Ovary (tissue), 3 donors: ENCODE data around the gene UCK2.

ENCODE experiments used
- POLR2A ChIP-seq: fragments of 450-650 bp; IDR thresholded peaks from one replicate; pipeline ENCODE4 v1.6.1; 2017; ENCODE audit warnings: antibody characterized with exemption, mild to moderate bottlenecking, moderate library complexity
- TF ChIP-seq, protein P1 (sequence below), 3 donors: fragments of 450-650 bp in 2 of 3; fragments of 200-600 bp in 1 of 3; IDR thresholded peaks; one replicate each; pipeline versions ENCODE4 v1.5.1 to v1.8.0; 2016 to 2022; ENCODE audit warnings: antibody characterized with exemption in 3 of 3, mild to moderate bottlenecking in 1 of 3
- donor health status: DM: no; HTN: no; CAD: no.

DNA sequence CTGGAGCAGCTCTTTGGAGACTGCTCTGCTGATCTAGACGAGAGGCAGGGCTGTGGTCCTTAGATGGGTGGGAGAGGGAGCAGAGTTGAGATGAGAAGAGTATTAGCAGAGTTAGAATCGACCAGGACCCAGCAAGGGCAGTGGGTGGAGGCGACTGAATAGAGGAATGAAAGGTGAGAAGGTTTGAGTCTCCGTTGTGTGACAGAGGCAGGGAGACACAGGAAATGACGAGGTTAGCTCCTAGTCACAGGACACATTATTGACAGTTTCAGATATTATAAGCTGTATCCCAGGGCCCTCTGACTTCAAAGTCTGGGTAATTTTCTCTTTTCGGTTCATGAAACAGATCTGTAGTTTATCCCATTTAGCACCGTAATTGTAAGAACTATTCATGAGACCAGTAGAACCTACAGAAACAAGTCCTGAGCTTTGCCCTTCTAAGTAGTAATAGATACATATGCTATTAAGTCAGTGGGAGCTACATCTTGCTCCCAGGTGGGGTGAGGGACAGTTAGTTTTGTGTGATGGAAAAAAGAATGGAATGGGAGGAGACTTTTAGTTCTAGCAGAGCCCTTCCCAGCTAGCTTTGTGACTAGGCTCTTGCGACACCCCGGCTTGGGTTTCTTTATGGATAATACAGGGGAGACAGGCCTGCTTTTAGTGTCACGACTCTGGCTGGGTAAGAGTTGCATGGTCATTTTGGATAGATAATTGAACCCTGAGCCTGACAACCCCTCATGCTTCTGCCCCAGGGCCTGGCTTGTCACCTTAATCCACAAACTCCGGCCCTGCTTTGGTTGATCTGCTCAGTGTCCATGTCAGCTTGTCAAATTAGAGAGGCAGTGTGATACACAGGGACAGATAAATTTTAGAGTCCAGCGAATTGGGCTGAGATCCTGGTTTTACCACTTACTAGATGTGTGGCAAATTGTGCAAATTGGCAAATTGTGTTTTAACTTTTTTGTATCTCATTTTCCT is 70.2 kb downstream of the UCK2 start:
- TF ChIP-seq, protein P1, sequence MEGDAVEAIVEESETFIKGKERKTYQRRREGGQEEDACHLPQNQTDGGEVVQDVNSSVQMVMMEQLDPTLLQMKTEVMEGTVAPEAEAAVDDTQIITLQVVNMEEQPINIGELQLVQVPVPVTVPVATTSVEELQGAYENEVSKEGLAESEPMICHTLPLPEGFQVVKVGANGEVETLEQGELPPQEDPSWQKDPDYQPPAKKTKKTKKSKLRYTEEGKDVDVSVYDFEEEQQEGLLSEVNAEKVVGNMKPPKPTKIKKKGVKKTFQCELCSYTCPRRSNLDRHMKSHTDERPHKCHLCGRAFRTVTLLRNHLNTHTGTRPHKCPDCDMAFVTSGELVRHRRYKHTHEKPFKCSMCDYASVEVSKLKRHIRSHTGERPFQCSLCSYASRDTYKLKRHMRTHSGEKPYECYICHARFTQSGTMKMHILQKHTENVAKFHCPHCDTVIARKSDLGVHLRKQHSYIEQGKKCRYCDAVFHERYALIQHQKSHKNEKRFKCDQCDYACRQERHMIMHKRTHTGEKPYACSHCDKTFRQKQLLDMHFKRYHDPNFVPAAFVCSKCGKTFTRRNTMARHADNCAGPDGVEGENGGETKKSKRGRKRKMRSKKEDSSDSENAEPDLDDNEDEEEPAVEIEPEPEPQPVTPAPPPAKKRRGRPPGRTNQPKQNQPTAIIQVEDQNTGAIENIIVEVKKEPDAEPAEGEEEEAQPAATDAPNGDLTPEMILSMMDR (IDR thresholded peaks at IDR 0.05) = no peak
- no peak for TF ChIP-seq POLR2A
